Measurements from ENCODE around the gene SLC24A3.

DNA sequence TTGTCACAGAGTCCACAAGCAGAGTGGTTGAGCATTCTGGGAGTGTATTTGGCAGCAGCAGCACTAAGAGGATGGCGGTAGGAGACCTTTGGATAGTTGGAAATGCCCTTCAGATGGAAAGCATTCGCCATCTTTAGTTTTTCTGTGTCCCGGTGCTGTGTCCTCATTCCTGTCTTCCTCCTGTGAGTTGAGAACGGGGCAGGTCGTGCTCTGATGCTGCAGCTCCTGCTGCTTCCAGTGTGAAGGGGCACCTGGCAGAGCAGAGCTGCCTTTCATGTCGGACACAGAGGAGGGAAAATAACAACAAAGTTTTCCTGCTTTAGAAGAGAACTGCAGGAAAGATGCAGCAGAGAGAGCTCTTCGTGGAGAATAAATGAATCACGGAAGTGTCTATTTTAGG, 194.8 kb downstream of the SLC24A3 start:
- TF ChIP-seq POLR2AphosphoS5 (IDR thresholded peaks at IDR 0.05; ENCODE audit: borderline replicate concordance, low read depth, low read length): no peak
- no peak for TF ChIP-seq EZH2 (IDR thresholded peaks at IDR 0.05)
